Sciatic nerve (tissue), 1 donor: ENCODE data around the gene FRK. TPM values are rescaled to one million over a fixed set of nuclear protein-coding genes. Genes with fewer than 3 reads are reported as not detected.

Experiments
- total RNA-seq: library from RNA; stranded (reverse); fragmentation: NEBNext Ultra II Directional; extraction: Animal tissue kit (Norgen Biotek cat#: 25700); gene quantifications from one replicate; pipeline ENCODE4 v1.2.1, GENCODE V29; 2021
- donor health status: DM: no; HTN: no; CAD: no.

Gene FRK
- total RNA-seq, 1 donor from 2014 or later, result 0.85 TPM

Other genes starting within 250 kb of the FRK start
- 21.5 TPM for gene NT5DC1, start 40.0 kb upstream of the FRK start, total RNA-seq
- 0.09 TPM for gene COL10A1, start 65.2 kb upstream of the FRK start, total RNA-seq
- 26.5 TPM for gene TSPYL4, start 193.2 kb upstream of the FRK start, total RNA-seq
- 71.8 TPM for gene TSPYL1, start 219.0 kb upstream of the FRK start, total RNA-seq